MM.1S (cell line): Measurements from ENCODE around the gene ZNF512.

ENCODE experiments used
- DNase-seq: peaks from one replicate; pipeline ENCODE4 v3.0.0-alpha.2; 2015
- H2AFZ ChIP-seq: fragments of 300-600 bp; sonication (generic); 2 replicates; pipeline ENCODE4 v1.6.0; 2016; ENCODE audit warnings: antibody characterized with exemption, low read length
- H3F3A ChIP-seq: fragments of 300-600 bp; sonication (generic); 2 replicates; pipeline ENCODE4 v1.6.1; 2016; ENCODE audit warnings: mild to moderate bottlenecking, antibody characterized with exemption, low read length, moderate library complexity, mixed read lengths; ENCODE audit not compliant: insufficient read depth
- H3K27ac ChIP-seq: fragments of 300-600 bp; sonication (generic); 2 replicates; pipeline ENCODE4 v1.5.1; 2016; ENCODE audit warnings: mild to moderate bottlenecking, low read length
- H3K27me3 ChIP-seq: fragments of 300-600 bp; sonication (generic); replicated peaks from 2 replicates; pipeline ENCODE4 v1.6.0; 2016; ENCODE audit warnings: low read length; ENCODE audit not compliant: insufficient read depth
- H3K36me3 ChIP-seq: fragments of 300-600 bp; sonication (generic); replicated peaks from 2 replicates; pipeline ENCODE4 v1.6.1; 2016; ENCODE audit warnings: mild to moderate bottlenecking, low read length, mixed read lengths; ENCODE audit not compliant: insufficient read depth
- H3K4me1 ChIP-seq: fragments of 300-600 bp; sonication (generic); 2 replicates; pipeline ENCODE4 v1.6.1; 2016; ENCODE audit warnings: low read length, mixed read lengths
- H3K4me2 ChIP-seq: fragments of 300-600 bp; sonication (generic); 2 replicates; pipeline ENCODE4 v1.6.0; 2016; ENCODE audit warnings: low read depth, low read length
- H3K4me3 ChIP-seq: fragments of 300-600 bp; sonication (generic); 2 replicates; pipeline ENCODE4 v1.5.1; 2016; ENCODE audit warnings: low read length, mixed read lengths
- H3K79me2 ChIP-seq: fragments of 300-600 bp; sonication (generic); 2 replicates; pipeline ENCODE4 v1.6.1; 2016; ENCODE audit warnings: mixed run types, low read length, mixed read lengths
- H3K9ac ChIP-seq: fragments of 300-600 bp; sonication (generic); 2 replicates; pipeline ENCODE4 v1.6.1; 2016; ENCODE audit warnings: low read length, mixed read lengths
- H3K9me2 ChIP-seq: fragments of 300-600 bp; sonication (generic); replicated peaks from 2 replicates; pipeline ENCODE4 v1.6.1; 2016; ENCODE audit warnings: mild to moderate bottlenecking, low read length, mixed read lengths; ENCODE audit not compliant: insufficient read depth
- H3K9me3 ChIP-seq: fragments of 300-600 bp; sonication (generic); replicated peaks from 2 replicates; pipeline ENCODE4 v1.6.1; 2016; ENCODE audit warnings: mild to moderate bottlenecking, low read length, mixed read lengths; ENCODE audit not compliant: insufficient read depth
- H4K20me1 ChIP-seq: fragments of 300-600 bp; sonication (generic); 2 replicates; pipeline ENCODE4 v1.6.1; 2016; ENCODE audit warnings: mild to moderate bottlenecking, low read length, moderate library complexity, mixed read lengths; ENCODE audit not compliant: insufficient read depth
- CTCF ChIP-seq: fragments of 300-600 bp; sonication (generic); IDR thresholded peaks from 2 replicates; pipeline ENCODE4 v1.5.1; 2016; ENCODE audit warnings: antibody characterized with exemption, low read length, mixed read lengths
- EZH2 ChIP-seq: fragments of 300-600 bp; sonication (generic); optimal IDR thresholded peaks from 2 replicates; pipeline ENCODE3; 2017; ENCODE audit warnings: low read depth, mild to moderate bottlenecking, antibody characterized with exemption, low read length, mixed read lengths
- EZH2phosphoT487 ChIP-seq: fragments of 300-600 bp; sonication (generic); IDR thresholded peaks from 2 replicates; pipeline ENCODE4 v1.6.1; 2018; ENCODE audit warnings: antibody characterized with exemption, low read length

Gene ZNF512

GRCh38 chr2:27573452-27573851, 9.4 kb upstream of the ZNF512 start:
- no peak overlapping the region for H3K4me3 ChIP-seq

GRCh38 chr2:27581417-27582128, 1.3 kb upstream of the ZNF512 start:
- Histone ChIP-seq H3F3A (peaks cover 9% of the 10 kb centered on the region; the same call in 1 of the 2 replicates), H3K36me3 (no peaks in the 10 kb centered on the region), H3K9me2 (no peaks in the 10 kb centered on the region), H3K4me1 (peaks cover 13% of the 10 kb centered on the region), H2AFZ (peak overlapping the region; percentile 100; the same call in 1 of the 2 replicates), H3K9me3 (no peaks in the 10 kb centered on the region), H3K27ac (no peak overlapping the region), H4K20me1 (no peaks in the 10 kb centered on the region), H3K79me2 (peaks cover 36% of the 10 kb centered on the region), H3K4me2 (no peak overlapping the region), H3K9ac (no peak overlapping the region), H3K27me3 (no peaks in the 10 kb centered on the region), H3K4me3 (no peak overlapping the region)
- no peak for TF ChIP-seq EZH2phosphoT487
- no peak for TF ChIP-seq CTCF
- no peak for TF ChIP-seq EZH2
- DNase-seq, result no peak

More at GRCh38 chr2:27573452-27573851, 9.4 kb upstream of the ZNF512 start:
- Histone ChIP-seq H3K4me2 (no peak overlapping the region), H4K20me1 (no peaks in the 10 kb centered on the region), H2AFZ (no peak overlapping the region), H3K36me3 (no peaks in the 10 kb centered on the region), H3K27me3 (no peaks in the 10 kb centered on the region), H3K27ac (no peak overlapping the region), H3F3A (no peaks in the 10 kb centered on the region), H3K4me1 (no peaks in the 10 kb centered on the region), H3K9me3 (no peaks in the 10 kb centered on the region), H3K9ac (no peak overlapping the region), H3K79me2 (no peaks in the 10 kb centered on the region), H3K9me2 (no peaks in the 10 kb centered on the region)
- TF ChIP-seq EZH2phosphoT487, result no peak
- TF ChIP-seq CTCF, result no peak
- TF ChIP-seq EZH2, result no peak
- no peak for DNase-seq

- H3K36me3 ChIP-seq, result no peaks in the 10 kb centered on the region
- peak overlapping the region; percentile 85 for H3K4me3 ChIP-seq
- no peaks in the 10 kb centered on the region for H3K9me2 ChIP-seq
- peaks cover 43% of the 10 kb centered on the region for H3K79me2 ChIP-seq
- H2AFZ ChIP-seq, result peak overlapping the region; percentile 100
- peak overlapping the region; percentile 86 for H3K4me2 ChIP-seq
- no peaks in the 10 kb centered on the region for H4K20me1 ChIP-seq
- H3F3A ChIP-seq, result peaks cover 9% of the 10 kb centered on the region; the same call in 1 of the 2 replicates
- no peak overlapping the region for H3K27ac ChIP-seq
- peak overlapping the region; percentile 37; the same call in 1 of the 2 replicates for H3K9ac ChIP-seq
- no peaks in the 10 kb centered on the region for H3K9me3 ChIP-seq
- DNase-seq, result no peak
- H3K4me1 ChIP-seq, result peaks cover 13% of the 10 kb centered on the region
- no peaks in the 10 kb centered on the region for H3K27me3 ChIP-seq
- no peak for TF ChIP-seq EZH2phosphoT487
- no peak for TF ChIP-seq CTCF
- no peak for TF ChIP-seq EZH2
Observed at GRCh38 chr2:27582129-27582694, 630 bp upstream of the ZNF512 start.
